ENCODE data around the gene RPS6KC1.
"Not testable (repeated sequence)": the region's sequence is repeated elsewhere in the genome, so short reads cannot be mapped to it uniquely, and the experiment has no call there.

Gene RPS6KC1

GRCh38 chr1:213055767-213056166 lies 4.7 kb downstream of the RPS6KC1 start:
- no peak for DNase-seq (ENCODE audit: low spot score)

- DNase-seq (ENCODE audit: low spot score): no peak
Observed at GRCh38 chr1:213057264-213058059, 6.4 kb downstream of the RPS6KC1 start.

GRCh38 chr1:213060836-213061235 lies 9.8 kb downstream of the RPS6KC1 start:
- DNase-seq (ENCODE audit: low spot score): no peak

- DNase-seq (ENCODE audit: low spot score): no peak
Observed at GRCh38 chr1:213061263-213061662, 10.2 kb downstream of the RPS6KC1 start.

- no peak for DNase-seq (ENCODE audit: low spot score)
Observed at GRCh38 chr1:213065800-213066199, 14.8 kb downstream of the RPS6KC1 start.

- DNase-seq (ENCODE audit: low spot score): no peak
Observed at GRCh38 chr1:213066363-213066762, 15.3 kb downstream of the RPS6KC1 start.

GRCh38 chr1:213067352-213067751 lies 16.3 kb downstream of the RPS6KC1 start:
- no peak for DNase-seq (ENCODE audit: low spot score)

GRCh38 chr1:213070406-213070805 lies 19.4 kb downstream of the RPS6KC1 start:
- DNase-seq (ENCODE audit: low spot score): peak; percentile 59

GRCh38 chr1:213075725-213076124 lies 24.7 kb downstream of the RPS6KC1 start:
- DNase-seq (ENCODE audit: low spot score): no peak

- DNase-seq (ENCODE audit: low spot score): no peak
Observed at GRCh38 chr1:213082420-213083111, 31.5 kb downstream of the RPS6KC1 start.

GRCh38 chr1:213083112-213083445 lies 32.0 kb downstream of the RPS6KC1 start:
- no peak for DNase-seq (ENCODE audit: low spot score)

- no peak for DNase-seq (ENCODE audit: low spot score)
Observed at GRCh38 chr1:213087911-213088310, 36.9 kb downstream of the RPS6KC1 start.

- no peak for DNase-seq (ENCODE audit: low spot score)
Observed at GRCh38 chr1:213089924-213090677, 39.1 kb downstream of the RPS6KC1 start.

GRCh38 chr1:213094446-213094845 lies 43.4 kb downstream of the RPS6KC1 start:
- DNase-seq (ENCODE audit: low spot score): no peak

- DNase-seq (ENCODE audit: low spot score): no peak
Observed at GRCh38 chr1:213095467-213095866, 44.4 kb downstream of the RPS6KC1 start.

- no peak for DNase-seq (ENCODE audit: low spot score)
Observed at GRCh38 chr1:213099682-213100399, 48.8 kb downstream of the RPS6KC1 start.

- not testable (repeated sequence) for DNase-seq (ENCODE audit: low spot score)
Observed at GRCh38 chr1:213100565-213100964, 49.5 kb downstream of the RPS6KC1 start.

GRCh38 chr1:213103377-213104306 lies 52.6 kb downstream of the RPS6KC1 start:
- no peak for DNase-seq (ENCODE audit: low spot score)

GRCh38 chr1:213104604-213105003 lies 53.6 kb downstream of the RPS6KC1 start:
- peak; percentile 27 for DNase-seq (ENCODE audit: low spot score)

GRCh38 chr1:213106298-213106697 lies 55.3 kb downstream of the RPS6KC1 start:
- no peak for DNase-seq (ENCODE audit: low spot score)

- no peak for DNase-seq (ENCODE audit: low spot score)
Observed at GRCh38 chr1:213107613-213108012, 56.6 kb downstream of the RPS6KC1 start.

Data from NAMALWA (cell line).